ENCODE measurements around the gene MPRIP. TPM values are rescaled to one million over a fixed set of nuclear protein-coding genes. Genes with fewer than 3 reads are reported as not detected.
A peak's percentile ranks its signal among the peaks of the same experiment; 100 is the strongest.

MPRIP gene
- total and polyA plus RNA-seq, 10 donors = 52.3 to 309 (median 131) TPM

- Histone ChIP-seq H3K4me1 (peaks cover 8 to 70% (median 35%) of the 10 kb centered on the region in 6 donors), H3K36me3 (peaks cover 0 to 93% (median 35%) of the 10 kb centered on the region in 6 donors), H3K27ac (no peak overlapping the region), H3K9me3 (no peaks in the 10 kb centered on the region), H3K27me3 (replicated peaks in 1 of 7) (no peaks in the 10 kb centered on the region), H3K4me3 (no peak overlapping the region)
- peak; percentile 41 for DNase-seq
- 82 to 91% (median 82%) methylated on average over 5 to 7 of the region's 7 CpGs for WGBS, 5 donors
- intact Hi-C loops (cut with DNase I; ENCODE audit: low total_unique reads) = no loop called here
- no peak for TF ChIP-seq POLR2A (IDR thresholded peaks at IDR 0.05)
- TF ChIP-seq, protein P1, sequence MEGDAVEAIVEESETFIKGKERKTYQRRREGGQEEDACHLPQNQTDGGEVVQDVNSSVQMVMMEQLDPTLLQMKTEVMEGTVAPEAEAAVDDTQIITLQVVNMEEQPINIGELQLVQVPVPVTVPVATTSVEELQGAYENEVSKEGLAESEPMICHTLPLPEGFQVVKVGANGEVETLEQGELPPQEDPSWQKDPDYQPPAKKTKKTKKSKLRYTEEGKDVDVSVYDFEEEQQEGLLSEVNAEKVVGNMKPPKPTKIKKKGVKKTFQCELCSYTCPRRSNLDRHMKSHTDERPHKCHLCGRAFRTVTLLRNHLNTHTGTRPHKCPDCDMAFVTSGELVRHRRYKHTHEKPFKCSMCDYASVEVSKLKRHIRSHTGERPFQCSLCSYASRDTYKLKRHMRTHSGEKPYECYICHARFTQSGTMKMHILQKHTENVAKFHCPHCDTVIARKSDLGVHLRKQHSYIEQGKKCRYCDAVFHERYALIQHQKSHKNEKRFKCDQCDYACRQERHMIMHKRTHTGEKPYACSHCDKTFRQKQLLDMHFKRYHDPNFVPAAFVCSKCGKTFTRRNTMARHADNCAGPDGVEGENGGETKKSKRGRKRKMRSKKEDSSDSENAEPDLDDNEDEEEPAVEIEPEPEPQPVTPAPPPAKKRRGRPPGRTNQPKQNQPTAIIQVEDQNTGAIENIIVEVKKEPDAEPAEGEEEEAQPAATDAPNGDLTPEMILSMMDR (IDR thresholded peaks at IDR 0.05 in 8 of 11, conservative IDR thresholded peaks at IDR 0.05 in 3 of 11) = no peak
- no peak for TF ChIP-seq POLR2AphosphoS5 (IDR thresholded peaks at IDR 0.05)
Observed at GRCh38 chr17:17080781-17081180, 38.5 kb downstream of the MPRIP start.

DNA sequence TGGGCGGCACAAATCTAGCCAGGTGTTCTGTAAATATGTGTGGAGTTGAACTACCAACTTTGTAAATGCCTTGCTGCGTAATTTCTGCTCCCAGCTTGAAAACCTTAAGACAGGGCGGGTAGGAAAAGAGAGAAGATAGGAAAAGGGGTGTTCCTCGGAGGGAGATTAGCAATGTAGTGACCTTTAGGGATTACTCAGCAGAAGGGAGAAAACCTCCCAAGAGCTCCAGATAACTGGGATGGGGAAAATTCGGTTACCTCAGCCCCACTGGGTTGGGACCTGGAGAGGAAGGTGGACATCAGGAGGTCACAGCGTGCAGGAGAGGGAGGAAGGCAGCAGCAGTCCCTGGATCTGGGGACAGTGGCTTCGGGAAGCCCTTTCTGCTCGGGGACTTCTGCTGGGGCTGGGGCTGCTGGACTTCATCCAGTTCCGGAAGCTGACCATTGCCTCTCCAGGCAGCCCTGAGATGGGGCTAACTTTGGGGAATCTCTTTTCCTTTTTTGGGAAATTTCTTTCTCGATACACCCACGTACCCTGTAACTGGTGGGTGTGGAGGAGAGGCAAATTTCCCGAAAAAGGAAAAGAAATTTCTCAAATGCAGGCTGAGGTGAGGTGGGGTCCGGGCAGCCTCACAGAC is 39.2 kb downstream of the MPRIP start:
- intact Hi-C loops (cut with DNase I; ENCODE audit: low total_unique reads) = no loop called here
- peak overlapping the region in 2 of 8 donors; percentile 15 to 22 for H3K27ac ChIP-seq
- H3K9me3 ChIP-seq = no peaks in the 10 kb centered on the region
- DNase-seq = peak; percentile 19
- H3K36me3 ChIP-seq = peaks cover 0 to 93% (median 35%) of the 10 kb centered on the region in 6 donors
- TF ChIP-seq, protein P1 (IDR thresholded peaks at IDR 0.05 in 8 of 11, conservative IDR thresholded peaks at IDR 0.05 in 3 of 11) = no peak
- TF ChIP-seq POLR2A (IDR thresholded peaks at IDR 0.05) (no peak), POLR2AphosphoS5 (IDR thresholded peaks at IDR 0.05) (no peak)
- H3K4me3 ChIP-seq = no peak overlapping the region
- no peaks in the 10 kb centered on the region for H3K27me3 ChIP-seq (replicated peaks in 1 of 7)
- H3K4me1 ChIP-seq = peaks cover 8 to 70% (median 30%) of the 10 kb centered on the region in 6 donors
- WGBS, 5 donors = 81 to 88% (median 84%) methylated on average over 13 of the region's 13 CpGs

- DNase-seq = peak; percentile 16
- Histone ChIP-seq H3K27me3 (replicated peaks in 1 of 7) (no peaks in the 10 kb centered on the region), H3K4me3 (no peak overlapping the region), H3K4me1 (peaks cover 9 to 71% (median 36%) of the 10 kb centered on the region in 6 donors), H3K27ac (no peak overlapping the region), H3K9me3 (no peaks in the 10 kb centered on the region), H3K36me3 (peaks cover 0 to 93% (median 27%) of the 10 kb centered on the region in 6 donors)
- TF ChIP-seq POLR2A (IDR thresholded peaks at IDR 0.05) (no peak), POLR2AphosphoS5 (IDR thresholded peaks at IDR 0.05) (no peak)
- TF ChIP-seq, protein P1 (IDR thresholded peaks at IDR 0.05 in 8 of 11, conservative IDR thresholded peaks at IDR 0.05 in 3 of 11) = no peak
- intact Hi-C loops (cut with DNase I; ENCODE audit: low total_unique reads) = no loop called here
- WGBS, 5 donors = 90 to 95% (median 93%) methylated on average over 4 of the region's 4 CpGs
Observed at GRCh38 chr17:17082878-17083277, 40.6 kb downstream of the MPRIP start.

GRCh38 chr17:17084317-17084835 is 42.1 kb downstream of the MPRIP start:
- H3K4me3 ChIP-seq = no peak overlapping the region
- peaks cover 4 to 71% (median 42%) of the 10 kb centered on the region in 6 donors for H3K4me1 ChIP-seq
- TF ChIP-seq POLR2A (IDR thresholded peaks at IDR 0.05) (no peak), POLR2AphosphoS5 (IDR thresholded peaks at IDR 0.05) (no peak)
- TF ChIP-seq, protein P1 (IDR thresholded peaks at IDR 0.05 in 8 of 11, conservative IDR thresholded peaks at IDR 0.05 in 3 of 11) = no peak
- DNase-seq = peak; percentile 43
- no peaks in the 10 kb centered on the region for H3K9me3 ChIP-seq
- H3K27ac ChIP-seq = no peak overlapping the region
- H3K36me3 ChIP-seq = peaks cover 0 to 85% (median 17%) of the 10 kb centered on the region in 6 donors
- no peaks in the 10 kb centered on the region for H3K27me3 ChIP-seq (replicated peaks in 1 of 7)
- WGBS, 5 donors = 90 to 97% (median 92%) methylated on average over 9 of the region's 9 CpGs
- intact Hi-C loops (cut with DNase I; ENCODE audit: low total_unique reads) = no loop called here
